HL-60 (cell line): ENCODE results near the gene XPC.

Source experiments
- DNase-seq, 2 experiments: peaks; one replicate each; pipeline ENCODE4 v3.0.0-alpha.2; 2010 to 2020; ENCODE audit warnings: low read depth in 1 of 2, low spot score in 1 of 2
- H3K27ac ChIP-seq: fragments of 250-450 bp; sonication (Bioruptor Pico); replicated peaks from 2 replicates; pipeline ENCODE4 v1.5.1; 2020; ENCODE audit warnings: mild to moderate bottlenecking, moderate library complexity
- H3K27me3 ChIP-seq: fragments of 250-450 bp; sonication (Bioruptor Pico); 2 replicates; pipeline ENCODE4 v1.5.1; 2021; ENCODE audit warnings: mild to moderate bottlenecking, moderate library complexity; ENCODE audit not compliant: insufficient read depth, poor library complexity, severe bottlenecking
- H3K4me3 ChIP-seq: replicated peaks from 2 replicates; pipeline ENCODE4 v1.5.1; 2011; ENCODE audit warnings: mild to moderate bottlenecking, control low read depth, low read length; ENCODE audit not compliant: insufficient read depth
- CTCF ChIP-seq: IDR thresholded peaks from one replicate; pipeline ENCODE4 v1.5.1; 2011; ENCODE audit warnings: low read length, control low read depth, inconsistent platforms; ENCODE audit not compliant: insufficient read depth
- GABPA ChIP-seq: IDR thresholded peaks from 2 replicates; pipeline ENCODE4 v1.6.1; 2012; ENCODE audit warnings: low read depth
- POLR2AphosphoS5 ChIP-seq: IDR thresholded peaks from 2 replicates; pipeline ENCODE4 v1.6.1; 2012; ENCODE audit warnings: low read depth
- REST ChIP-seq: IDR thresholded peaks from 2 replicates; pipeline ENCODE4 v1.6.1; 2012; ENCODE audit warnings: low read depth; ENCODE audit not compliant: insufficient replicate concordance
- SPI1 ChIP-seq: IDR thresholded peaks from 2 replicates; pipeline ENCODE4 v1.6.1; 2012; ENCODE audit warnings: low read depth, mild to moderate bottlenecking, borderline replicate concordance

XPC gene

GRCh38 chr3:14218355-14218754 lies 40.0 kb upstream of the XPC start:
- no peaks in the 10 kb centered on the region for H3K27me3 ChIP-seq
- no peak for DNase-seq
- H3K4me3 ChIP-seq, result no peak overlapping the region
- TF ChIP-seq SPI1 (no peak), REST (no peak), POLR2AphosphoS5 (no peak), CTCF (no peak), GABPA (no peak)
- no peak overlapping the region for H3K27ac ChIP-seq

GRCh38 chr3:14216257-14217048 lies 38.1 kb upstream of the XPC start:
- Histone ChIP-seq H3K4me3 (no peak overlapping the region), H3K27ac (no peak overlapping the region), H3K27me3 (no peaks in the 10 kb centered on the region)
- DNase-seq, result no peak
- TF ChIP-seq SPI1, result no peak
- no peak for TF ChIP-seq POLR2AphosphoS5
- no peak for TF ChIP-seq REST
- no peak for TF ChIP-seq CTCF
- no peak for TF ChIP-seq GABPA

- DNase-seq, result no peak
- no peaks in the 10 kb centered on the region for H3K27me3 ChIP-seq
- TF ChIP-seq REST (no peak), CTCF (no peak), SPI1 (no peak), GABPA (no peak)
- H3K27ac ChIP-seq, result no peak overlapping the region
- H3K4me3 ChIP-seq, result no peak overlapping the region
Observed at GRCh38 chr3:14214764-14215163, 36.4 kb upstream of the XPC start.
